SK-N-SH (cell line): ENCODE results near the gene APRT. TPM values are rescaled to one million over a fixed set of nuclear protein-coding genes. Genes with fewer than 3 reads are reported as not detected.

ENCODE experiments used
- CTCF ChIA-PET: fragments of 300-600, 350-600 bp; formaldehyde crosslinking; extraction: SDS; loops from one replicate; lab custom pipeline; 2021; lab: Yijun Ruan, JAX
- POLR2A ChIA-PET: fragments of 350-600 bp; sonication (Branson Sonifier 250); formaldehyde crosslinking; extraction: SDS; loops from one replicate; lab custom pipeline; 2020; ENCODE audit warnings: antibody characterized with exemption, inconsistent platforms; lab: Yijun Ruan, JAX
- DNase-seq: peaks from one replicate; pipeline ENCODE4 v3.0.0; 2012
- H2AFZ ChIP-seq: fragments of 200-600 bp; sonication (generic); 2 replicates; pipeline ENCODE4 v1.8.1; 2016; ENCODE audit warnings: antibody characterized with exemption, mild to moderate bottlenecking, low read depth
- H3F3A ChIP-seq: fragments of 200-600 bp; sonication (generic); replicated peaks from 2 replicates; pipeline ENCODE3; 2016; ENCODE audit warnings: antibody characterized with exemption, mild to moderate bottlenecking; ENCODE audit not compliant: insufficient read depth
- H3K27ac ChIP-seq, 2 experiments: fragments of 200-500 bp in 1 of 2; fragments of 200-600 bp in 1 of 2; sonication (Bioruptor generic) in 1 of 2; sonication (generic), shearing (Covaris generic) in 1 of 2; 2 replicates each; pipeline versions ENCODE4 v1.5.1 to v1.6.1; 2014 to 2016; ENCODE audit warnings: low read depth in 2 of 2, inconsistent platforms in 1 of 2, low read length in 1 of 2, mild to moderate bottlenecking in 1 of 2, mixed read lengths in 1 of 2
- H3K27me3 ChIP-seq: fragments of 200-600 bp; sonication (generic), shearing (Covaris generic); 2 replicates; pipeline ENCODE4 v1.6.1; 2016; ENCODE audit warnings: mixed run types; ENCODE audit not compliant: insufficient read depth
- H3K36me3 ChIP-seq, 2 experiments: fragments of 200-500 bp in 1 of 2; fragments of 200-600 bp in 1 of 2; sonication (Bioruptor generic) in 1 of 2; sonication (generic) in 1 of 2; replicated peaks in 1 of 2; 2 replicates each; pipeline versions ENCODE3 to v1.5.1; 2014 to 2016; ENCODE audit warnings: low read length in 1 of 2, mild to moderate bottlenecking in 1 of 2; ENCODE audit not compliant: insufficient read depth in 2 of 2, control insufficient read depth in 1 of 2
- H3K4me1 ChIP-seq, 2 experiments: fragments of 200-500 bp in 1 of 2; fragments of 200-600 bp in 1 of 2; sonication (Bioruptor generic) in 1 of 2; sonication (generic), shearing (Covaris generic) in 1 of 2; 2 replicates each; pipeline versions ENCODE4 v1.5.1 to v1.6.1; 2014 to 2016; ENCODE audit warnings: low read depth in 1 of 2, low read length in 1 of 2, mixed run types in 1 of 2; ENCODE audit not compliant: insufficient read depth in 2 of 2, control insufficient read depth in 1 of 2
- H3K4me2 ChIP-seq: fragments of 200-600 bp; sonication (generic), shearing (Covaris generic); 2 replicates; pipeline ENCODE4 v1.6.1; 2017; ENCODE audit warnings: mixed run types
- H3K4me3 ChIP-seq, 2 experiments: fragments of 200-500 bp in 1 of 2; fragments of 200-600 bp in 1 of 2; sonication (Bioruptor generic) in 1 of 2; sonication (generic), shearing (Covaris generic) in 1 of 2; 2 replicates each; pipeline versions ENCODE4 v1.5.1 to v1.8.1; 2014 to 2016; ENCODE audit warnings: low read depth in 2 of 2, inconsistent platforms in 1 of 2, low read length in 1 of 2, mild to moderate bottlenecking in 1 of 2, mixed read lengths in 1 of 2, moderate library complexity in 1 of 2
- H3K79me2 ChIP-seq: fragments of 200-600 bp; sonication (generic); 2 replicates; pipeline ENCODE4 v1.8.1; 2017; ENCODE audit warnings: mild to moderate bottlenecking; ENCODE audit not compliant: insufficient read depth
- H3K9ac ChIP-seq: fragments of 200-600 bp; sonication (generic); 2 replicates; pipeline ENCODE4 v1.6.1; 2017; ENCODE audit warnings: mixed run types
- H3K9me2 ChIP-seq: fragments of 200-600 bp; sonication (generic); 2 replicates; pipeline ENCODE4 v1.6.1; 2017; ENCODE audit warnings: mixed run types
- H3K9me3 ChIP-seq: fragments of 200-600 bp; sonication (generic); 2 replicates; pipeline ENCODE4 v1.6.1; 2017; ENCODE audit warnings: mixed run types, mild to moderate bottlenecking, moderate library complexity
- H4K20me1 ChIP-seq: fragments of 200-600 bp; sonication (generic); 2 replicates; pipeline ENCODE4 v1.6.1; 2017; ENCODE audit warnings: mild to moderate bottlenecking, mixed run types; ENCODE audit not compliant: insufficient read depth
- CHD2 ChIP-seq: fragments of 150-350 bp; IDR thresholded peaks from 2 replicates; pipeline ENCODE4 v1.6.1; 2018; ENCODE audit warnings: low read length; ENCODE audit not compliant: partially characterized antibody
- CTCF ChIP-seq: fragments of 200-600 bp; sonication (generic); IDR thresholded peaks from 2 replicates; pipeline ENCODE4 v1.6.1; 2017; ENCODE audit warnings: antibody characterized with exemption, mild to moderate bottlenecking, moderate library complexity
- EP300 ChIP-seq, 2 experiments: IDR thresholded peaks; 2 replicates each; pipeline versions ENCODE4 v1.4.0 to v1.6.1; 2012; ENCODE audit warnings: borderline replicate concordance in 1 of 2, low read depth in 1 of 2, low read length in 1 of 2
- EZH2phosphoT487 ChIP-seq: fragments of 200-600 bp; sonication (generic); IDR thresholded peaks from 2 replicates; pipeline ENCODE4 v1.6.1; 2017; ENCODE audit warnings: low read depth, mixed run types, mild to moderate bottlenecking, antibody characterized with exemption, moderate library complexity, borderline replicate concordance
- GATA2 ChIP-seq: sonication (generic); formaldehyde crosslinking; IDR thresholded peaks from 2 replicates; pipeline ENCODE4 v1.5.0; 2020; ENCODE audit warnings: mild to moderate bottlenecking, missing genetic modification reagents
- MXI1 ChIP-seq: IDR thresholded peaks from 2 replicates; pipeline ENCODE4 v1.6.1; 2012; ENCODE audit warnings: mild to moderate bottlenecking, low read depth, low read length, improper control_type of control experiment
- POLR2AphosphoS5 ChIP-seq: IDR thresholded peaks from 2 replicates; pipeline ENCODE4 v1.6.1; 2012; ENCODE audit warnings: low read depth, low read length
- RCOR1 ChIP-seq: fragments of 150-350 bp; IDR thresholded peaks from 2 replicates; pipeline ENCODE4 v1.6.1; 2017; ENCODE audit warnings: antibody characterized with exemption, low read length
- REST ChIP-seq: IDR thresholded peaks from 2 replicates; pipeline ENCODE4 v1.6.1; 2012; ENCODE audit warnings: mild to moderate bottlenecking, low read depth, low read length, moderate library complexity
- RXRA ChIP-seq: IDR thresholded peaks from 2 replicates; pipeline ENCODE4 v1.4.0; 2012; ENCODE audit warnings: low read depth, mild to moderate bottlenecking, borderline replicate concordance
- SIN3A ChIP-seq: IDR thresholded peaks from 2 replicates; pipeline ENCODE4 v1.6.1; 2012; ENCODE audit warnings: low read depth, mild to moderate bottlenecking, low read length, moderate library complexity, borderline replicate concordance
- TCF12 ChIP-seq: IDR thresholded peaks from 2 replicates; pipeline ENCODE4 v1.4.0; 2012
- TEAD4 ChIP-seq: IDR thresholded peaks from 2 replicates; pipeline ENCODE4 v1.4.0; 2012; ENCODE audit warnings: mild to moderate bottlenecking, borderline replicate concordance; ENCODE audit not compliant: insufficient read depth
- ZBTB33 ChIP-seq: IDR thresholded peaks from 2 replicates; pipeline ENCODE4 v1.4.0; 2012; ENCODE audit warnings: low read depth, borderline replicate concordance
- WGBS: methylation state at CpG from one replicate; pipeline ENCODE4 v1.1.6; 2017; ENCODE audit warnings: low lambda C conversion rate; 5-methylcytosine and 5-hydroxymethylcytosine counted together
- polyA plus RNA-seq, 3 experiments: library from polyadenylated mRNA; depleted of rRNA; stranded (reverse); fragments of >200 nt; gene quantifications; 2 replicates each; pipeline ENCODE4 v1.2.3, GENCODE V29; 2012
- TF ChIP-seq, protein P1 (sequence below): IDR thresholded peaks from 2 replicates; pipeline ENCODE4 v1.4.0; 2012; ENCODE audit warnings: low read depth, borderline replicate concordance

Gene APRT
- polyA plus RNA-seq, 1 of the 3 experiments (the other 2 are of a cell fraction) = 192 TPM

GRCh38 chr16:88859381-88860091, 47.8 kb upstream of the APRT start (continued):
- TF ChIP-seq GATA2 = no peak
- TF ChIP-seq REST = no peak
- no peak for TF ChIP-seq TEAD4
- TF ChIP-seq CTCF = no peak
- TF ChIP-seq RXRA = no peak
- no peak for TF ChIP-seq POLR2AphosphoS5

GRCh38 chr16:88857728-88858339, 46.1 kb upstream of the APRT start:
- whole genome bisulfite sequencing = 26% methylated on average over 6 of the region's 12 CpGs
- POLR2A ChIA-PET = interaction anchor here (0.9 to 1.7 kb wide), 2 partner anchors 40 to 46 kb away, joined by 3 to 7 read pairs; partner anchors contain the start of gene APRT
- no peak for TF ChIP-seq TCF12
- TF ChIP-seq, protein P1, sequence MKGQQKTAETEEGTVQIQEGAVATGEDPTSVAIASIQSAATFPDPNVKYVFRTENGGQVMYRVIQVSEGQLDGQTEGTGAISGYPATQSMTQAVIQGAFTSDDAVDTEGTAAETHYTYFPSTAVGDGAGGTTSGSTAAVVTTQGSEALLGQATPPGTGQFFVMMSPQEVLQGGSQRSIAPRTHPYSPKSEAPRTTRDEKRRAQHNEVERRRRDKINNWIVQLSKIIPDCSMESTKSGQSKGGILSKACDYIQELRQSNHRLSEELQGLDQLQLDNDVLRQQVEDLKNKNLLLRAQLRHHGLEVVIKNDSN = 0 out of 2 replicates have a peak, but pooled peaks have one; percentile 11
- TF ChIP-seq CTCF = peak; percentile 74
- peak; percentile 21 for TF ChIP-seq CHD2
- peak; percentile 33; the same call in 1 of the 2 replicates for TF ChIP-seq MXI1
- TF ChIP-seq SIN3A = no peak
- TF ChIP-seq RCOR1 = 0 out of 2 replicates have a peak, but pooled peaks have one; percentile 14
- no peak for TF ChIP-seq ZBTB33
- TF ChIP-seq POLR2AphosphoS5 = no peak
- no peak for TF ChIP-seq EP300 (IDR thresholded peaks at IDR 0.05; ENCODE audit: borderline replicate concordance in 1 of 2, low read depth in 1 of 2, low read length in 1 of 2)
- TF ChIP-seq EZH2phosphoT487 = no peak

More at GRCh38 chr16:88857728-88858339, 46.1 kb upstream of the APRT start:
- Histone ChIP-seq H3K4me2 (peak overlapping the region; percentile 99), H3K79me2 (peaks cover 20% of the 10 kb centered on the region), H3K4me1 (peaks cover 5 to 15% of the 10 kb centered on the region in 2 experiments; a peak in 1 of 4 replicates), H3K36me3 (peaks cover 3 to 36% of the 10 kb centered on the region in 2 experiments), H2AFZ (peak overlapping the region; percentile 91), H3K4me3 (peak overlapping the region; percentile 90 to 98), H3K27ac (peak overlapping the region in 1 of 2 experiments; percentile 39; a peak in 2 of 4 replicates), H3K9ac (peak overlapping the region; percentile 85), H3K27me3 (no peaks in the 10 kb centered on the region), H4K20me1 (0 out of 2 replicates have a peak, but pooled peaks cover 11% of the 10 kb centered on the region), H3K9me2 (no peaks in the 10 kb centered on the region), H3K9me3 (no peaks in the 10 kb centered on the region), H3F3A (peaks cover 12% of the 10 kb centered on the region)
- CTCF ChIA-PET = interaction anchor here (0.6 to 3.1 kb wide), 37 partner anchors 8 to 358 kb away, joined by 3 to 42 read pairs (median 4); partner anchors contain the start of genes APRT and PABPN1L
- peak; percentile 88 for DNase-seq
